ENCODE measurements around the gene PEAK1. TPM values are rescaled to one million over a fixed set of nuclear protein-coding genes. Genes with fewer than 3 reads are reported as not detected.

Gene PEAK1
- total RNA-seq, 1 experiment from 2014 or later = 13.8 TPM

DNA sequence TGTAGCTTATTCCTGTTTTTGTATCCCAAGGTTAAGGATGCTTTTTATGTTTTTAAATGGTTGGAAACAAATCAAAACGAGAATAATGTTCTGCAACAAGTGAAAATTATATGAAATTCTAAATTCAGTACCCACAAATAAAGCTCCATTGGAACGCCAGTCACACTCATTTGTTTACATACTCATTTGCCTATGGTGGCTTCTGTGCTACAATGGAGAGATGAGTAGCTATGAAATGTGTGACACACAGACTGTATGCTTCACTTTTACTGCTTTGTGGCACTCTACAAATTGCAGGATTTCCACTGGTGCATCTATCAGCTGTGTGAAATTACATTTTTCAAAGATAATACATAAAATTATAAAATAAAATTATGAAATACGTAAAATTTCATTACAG lies 236.8 kb downstream of the PEAK1 start:
- H3K4me1 ChIP-seq (ENCODE audit: insufficient read depth, low read length) = peaks cover 5% of the 10 kb centered on the region
- H3K27ac ChIP-seq (ENCODE audit: low read length) = no peak overlapping the region
- no peak for ATAC-seq
- H3K9me3 ChIP-seq (ENCODE audit: low read length) = no peaks in the 10 kb centered on the region
- H3K4me2 ChIP-seq (ENCODE audit: low read length) = no peak overlapping the region
- no peak overlapping the region for H2AFZ ChIP-seq (ENCODE audit: low read length)
- no peaks in the 10 kb centered on the region for H4K20me1 ChIP-seq (ENCODE audit: low read length)
- no peaks in the 10 kb centered on the region for H3K27me3 ChIP-seq (ENCODE audit: low read length)
- intact Hi-C loops (cut with micrococcal nuclease) = no loop called here
- BruUV-seq (replicated peaks) = no TSS peak
- ChIA-PET POLR2A (ENCODE audit: unreplicated experiment) (no interaction called here), CTCF (no interaction called here)
- no peaks in the 10 kb centered on the region for H3F3A ChIP-seq (ENCODE audit: low read length, unreplicated experiment)
- H3K36me3 ChIP-seq (ENCODE audit: low read depth, low read length) = no peaks in the 10 kb centered on the region
- no peak for DNase-seq
- H3K4me3 ChIP-seq (ENCODE audit: low read length) = no peak overlapping the region
- H3K79me2 ChIP-seq (ENCODE audit: low read length) = no peaks in the 10 kb centered on the region
- no peaks in the 10 kb centered on the region for H3K9me2 ChIP-seq (replicated peaks; ENCODE audit: low read length)
- no peak overlapping the region for H3K9ac ChIP-seq (ENCODE audit: low read length)
- TF ChIP-seq EZH2 (IDR thresholded peaks at IDR 0.05; ENCODE audit: low read length, unreplicated experiment) (no peak), EZH2phosphoT487 (IDR thresholded peaks at IDR 0.05; ENCODE audit: borderline replicate concordance, low read length) (no peak)
- TF ChIP-seq, protein P1, sequence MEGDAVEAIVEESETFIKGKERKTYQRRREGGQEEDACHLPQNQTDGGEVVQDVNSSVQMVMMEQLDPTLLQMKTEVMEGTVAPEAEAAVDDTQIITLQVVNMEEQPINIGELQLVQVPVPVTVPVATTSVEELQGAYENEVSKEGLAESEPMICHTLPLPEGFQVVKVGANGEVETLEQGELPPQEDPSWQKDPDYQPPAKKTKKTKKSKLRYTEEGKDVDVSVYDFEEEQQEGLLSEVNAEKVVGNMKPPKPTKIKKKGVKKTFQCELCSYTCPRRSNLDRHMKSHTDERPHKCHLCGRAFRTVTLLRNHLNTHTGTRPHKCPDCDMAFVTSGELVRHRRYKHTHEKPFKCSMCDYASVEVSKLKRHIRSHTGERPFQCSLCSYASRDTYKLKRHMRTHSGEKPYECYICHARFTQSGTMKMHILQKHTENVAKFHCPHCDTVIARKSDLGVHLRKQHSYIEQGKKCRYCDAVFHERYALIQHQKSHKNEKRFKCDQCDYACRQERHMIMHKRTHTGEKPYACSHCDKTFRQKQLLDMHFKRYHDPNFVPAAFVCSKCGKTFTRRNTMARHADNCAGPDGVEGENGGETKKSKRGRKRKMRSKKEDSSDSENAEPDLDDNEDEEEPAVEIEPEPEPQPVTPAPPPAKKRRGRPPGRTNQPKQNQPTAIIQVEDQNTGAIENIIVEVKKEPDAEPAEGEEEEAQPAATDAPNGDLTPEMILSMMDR (conservative IDR thresholded peaks at IDR 0.05; ENCODE audit: low read depth, low read length) = no peak

DNA sequence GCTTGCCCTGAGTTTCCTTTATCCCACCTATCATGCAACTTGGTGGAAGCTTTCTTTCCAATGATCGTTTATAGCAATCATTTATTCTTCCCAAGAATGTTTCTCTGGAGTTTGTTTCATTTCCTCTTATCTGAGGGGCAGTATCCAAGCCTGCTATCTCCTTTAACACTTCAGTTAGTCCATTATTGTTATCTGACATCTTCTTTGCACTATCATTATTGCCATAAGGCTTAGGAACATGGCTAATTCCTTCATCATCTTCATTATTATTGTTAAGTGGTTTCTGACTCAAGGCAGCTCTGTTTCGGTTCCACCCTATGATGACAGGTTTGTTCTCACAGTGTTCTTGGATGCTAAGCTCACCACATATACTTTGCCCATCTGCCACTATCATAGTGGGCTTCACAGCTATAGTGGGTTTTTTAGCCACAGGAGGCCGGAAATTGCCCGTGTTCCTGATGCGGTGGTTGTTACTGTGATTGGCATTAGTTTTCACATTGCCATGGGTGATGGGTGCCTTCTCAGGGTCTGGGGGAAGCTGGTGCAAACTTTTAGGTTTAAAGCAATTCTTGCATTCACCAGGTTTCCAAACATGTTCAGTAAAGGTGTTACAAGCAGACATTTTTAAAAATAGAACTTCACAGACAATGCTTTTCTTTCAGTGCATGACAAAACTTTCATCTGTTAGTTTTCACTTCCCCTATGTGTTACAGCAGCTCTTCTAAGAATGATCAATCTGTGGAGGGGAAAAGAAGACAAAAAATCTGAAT lies 238.4 kb downstream of the PEAK1 start:
- H2AFZ ChIP-seq (ENCODE audit: low read length) = no peak overlapping the region
- no peak overlapping the region for H3K4me2 ChIP-seq (ENCODE audit: low read length)
- H3F3A ChIP-seq (ENCODE audit: low read length, unreplicated experiment) = no peaks in the 10 kb centered on the region
- no peaks in the 10 kb centered on the region for H3K9me3 ChIP-seq (ENCODE audit: low read length)
- H3K79me2 ChIP-seq (ENCODE audit: low read length) = no peaks in the 10 kb centered on the region
- no peak overlapping the region for H3K27ac ChIP-seq (ENCODE audit: low read length)
- no peaks in the 10 kb centered on the region for H3K36me3 ChIP-seq (ENCODE audit: low read depth, low read length)
- POLR2A ChIA-PET (ENCODE audit: unreplicated experiment) = no interaction called here
- ATAC-seq (no peak), DNase-seq (no peak)
- BruUV-seq (replicated peaks) = no TSS peak
- no peaks in the 10 kb centered on the region for H3K4me1 ChIP-seq (ENCODE audit: insufficient read depth, low read length)
- no peaks in the 10 kb centered on the region for H4K20me1 ChIP-seq (ENCODE audit: low read length)
- H3K9ac ChIP-seq (ENCODE audit: low read length) = no peak overlapping the region
- no peak overlapping the region for H3K4me3 ChIP-seq (ENCODE audit: low read length)
- no peaks in the 10 kb centered on the region for H3K27me3 ChIP-seq (ENCODE audit: low read length)
- intact Hi-C loops (cut with micrococcal nuclease) = no loop called here
- CTCF ChIA-PET = interaction anchor here (0.6 kb wide), 1 partner anchor 1930 kb away, joined by 4 read pairs; no protein-coding TSS in a partner anchor
- TF ChIP-seq, protein P1 (conservative IDR thresholded peaks at IDR 0.05; ENCODE audit: low read depth, low read length) = no peak
- TF ChIP-seq EZH2phosphoT487 (IDR thresholded peaks at IDR 0.05; ENCODE audit: borderline replicate concordance, low read length) (no peak), EZH2 (IDR thresholded peaks at IDR 0.05; ENCODE audit: low read length, unreplicated experiment) (no peak)
- no peaks in the 10 kb centered on the region for H3K9me2 ChIP-seq (replicated peaks; ENCODE audit: low read length)

DNA sequence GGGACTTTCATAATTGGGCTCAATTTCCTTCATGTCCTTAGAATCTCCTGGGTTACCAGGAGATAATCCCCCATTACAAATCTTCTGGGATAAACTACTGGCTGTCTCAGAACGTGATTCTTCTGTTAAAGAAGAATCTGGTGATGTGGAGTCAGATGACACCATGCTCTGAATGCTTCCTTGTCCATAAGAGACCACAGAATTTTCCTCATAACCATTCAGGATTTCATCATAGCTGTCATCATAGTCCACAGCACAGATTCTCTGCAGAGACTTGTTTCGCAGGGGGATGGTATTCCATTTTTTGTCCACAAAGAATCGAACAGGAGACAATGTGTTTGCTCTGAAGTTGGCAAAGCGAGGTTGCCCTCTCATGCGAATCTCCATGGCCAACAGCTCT lies 239.1 kb downstream of the PEAK1 start:
- POLR2A ChIA-PET (ENCODE audit: unreplicated experiment) = no interaction called here
- no peaks in the 10 kb centered on the region for H3K4me1 ChIP-seq (ENCODE audit: insufficient read depth, low read length)
- no peak overlapping the region for H3K9ac ChIP-seq (ENCODE audit: low read length)
- intact Hi-C loops (cut with micrococcal nuclease) = no loop called here
- no peak overlapping the region for H2AFZ ChIP-seq (ENCODE audit: low read length)
- no peak for TF ChIP-seq EZH2 (IDR thresholded peaks at IDR 0.05; ENCODE audit: low read length, unreplicated experiment)
- no peak for TF ChIP-seq EZH2phosphoT487 (IDR thresholded peaks at IDR 0.05; ENCODE audit: borderline replicate concordance, low read length)
- TF ChIP-seq, protein P1 (conservative IDR thresholded peaks at IDR 0.05; ENCODE audit: low read depth, low read length) = no peak
- no peaks in the 10 kb centered on the region for H4K20me1 ChIP-seq (ENCODE audit: low read length)
- no peaks in the 10 kb centered on the region for H3K9me3 ChIP-seq (ENCODE audit: low read length)
- no peaks in the 10 kb centered on the region for H3F3A ChIP-seq (ENCODE audit: low read length, unreplicated experiment)
- no peaks in the 10 kb centered on the region for H3K79me2 ChIP-seq (ENCODE audit: low read length)
- H3K4me2 ChIP-seq (ENCODE audit: low read length) = no peak overlapping the region
- CTCF ChIA-PET = no interaction called here
- no peak overlapping the region for H3K4me3 ChIP-seq (ENCODE audit: low read length)
- BruUV-seq (replicated peaks) = no TSS peak
- no peak overlapping the region for H3K27ac ChIP-seq (ENCODE audit: low read length)
- ATAC-seq (no peak), DNase-seq (no peak)
- no peaks in the 10 kb centered on the region for H3K9me2 ChIP-seq (replicated peaks; ENCODE audit: low read length)
- H3K36me3 ChIP-seq (ENCODE audit: low read depth, low read length) = no peaks in the 10 kb centered on the region
- H3K27me3 ChIP-seq (ENCODE audit: low read length) = no peaks in the 10 kb centered on the region

All from PC-3 (cell line).